HG03521 (cell line): Measurements from ENCODE around the gene MSMB.
"Not testable (repeated sequence)": the region's sequence is repeated elsewhere in the genome, so short reads cannot be mapped to it uniquely, and the experiment has no call there.

Experiments
- ATAC-seq: cut with Tn5 transposase; IDR thresholded peaks from one replicate; pipeline ENCODE4 v1.9.1; 2021; ENCODE audit warnings: mild to moderate bottlenecking, moderate library complexity; ENCODE audit not compliant: unreplicated experiment

Gene MSMB

GRCh38 chr10:46070749-46071148 is 24.7 kb upstream of the MSMB start:
- ATAC-seq: no peak

GRCh38 chr10:46069771-46070463 is 23.8 kb upstream of the MSMB start:
- no peak for ATAC-seq

GRCh38 chr10:46068905-46069304 is 22.8 kb upstream of the MSMB start:
- ATAC-seq: no peak

- no peak for ATAC-seq
Measured at GRCh38 chr10:46068117-46068516, 22.0 kb upstream of the MSMB start.

GRCh38 chr10:46064269-46064817 is 18.3 kb upstream of the MSMB start:
- no peak for ATAC-seq

DNA sequence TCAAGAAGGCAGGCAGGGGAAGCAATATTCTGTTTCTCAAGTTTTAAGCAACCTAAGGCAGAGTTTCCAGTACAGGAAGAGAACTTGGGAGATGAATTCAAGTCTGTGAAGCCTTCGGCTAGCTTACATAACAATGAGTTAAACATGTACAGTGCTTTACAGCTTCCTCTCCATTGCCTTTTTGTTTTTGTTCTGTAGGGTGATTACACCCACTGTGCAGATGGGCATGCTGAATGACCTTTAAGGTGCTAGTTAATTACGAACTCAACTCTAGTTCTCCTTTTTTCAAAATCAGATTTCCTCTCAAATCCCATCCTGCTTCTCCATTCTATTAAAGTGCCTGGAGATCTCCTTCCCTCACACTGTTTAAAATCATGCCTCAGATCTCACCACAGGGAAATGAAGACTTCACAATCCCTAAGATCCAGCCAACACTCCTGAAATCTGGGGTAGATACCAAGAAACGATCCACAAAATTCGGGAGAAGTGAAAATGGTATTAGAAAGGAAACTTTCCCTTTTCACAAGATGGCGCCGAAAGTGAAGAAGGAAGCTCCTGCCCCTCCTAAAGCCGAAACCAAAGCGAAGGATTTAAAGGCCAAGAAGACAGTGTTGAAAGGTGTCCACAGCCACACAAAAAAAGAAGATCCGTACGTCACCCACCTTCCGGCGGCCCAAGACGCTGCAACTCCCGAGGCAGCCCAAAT is 16.8 kb upstream of the MSMB start:
- no peak for ATAC-seq

DNA sequence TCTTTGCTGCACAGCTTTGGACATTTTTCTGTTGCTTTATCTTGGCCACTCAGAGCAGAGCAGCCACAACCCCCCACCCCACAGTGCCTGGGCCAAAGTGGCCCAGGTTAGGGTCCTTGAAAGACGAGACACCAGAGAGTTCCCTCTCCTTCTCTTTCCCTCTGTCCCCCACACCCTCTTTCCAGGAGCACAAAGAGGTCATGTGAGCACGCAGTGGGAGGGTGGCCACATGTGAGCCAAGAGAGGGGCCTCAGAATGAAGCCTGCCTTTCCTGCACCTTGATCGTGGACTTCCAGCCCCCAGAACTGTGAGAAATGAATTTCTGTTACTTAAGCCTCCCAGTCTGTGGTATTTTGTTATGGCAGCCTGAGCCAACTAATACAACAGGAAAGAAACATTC is 14.6 kb upstream of the MSMB start:
- ATAC-seq: no peak

GRCh38 chr10:46057927-46058326 is 11.9 kb upstream of the MSMB start:
- ATAC-seq: not testable (repeated sequence)

DNA sequence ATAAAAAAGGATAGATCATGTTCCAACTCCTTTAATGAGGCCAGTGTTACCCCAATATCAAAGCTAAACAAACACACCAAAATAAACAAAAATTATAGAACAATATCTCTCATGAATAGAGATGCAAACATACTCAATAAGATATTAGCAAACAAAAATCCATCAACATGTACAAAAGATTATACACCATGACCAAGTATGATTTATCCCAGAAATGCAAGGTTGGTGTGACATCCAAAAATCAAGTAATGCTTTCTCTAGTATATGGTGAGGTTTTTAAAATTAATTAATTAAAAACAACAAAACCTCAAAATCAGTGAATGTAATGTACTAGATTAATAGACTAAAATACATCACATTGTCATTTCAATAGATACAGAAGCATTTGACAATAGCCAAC is 11.0 kb upstream of the MSMB start:
- no peak for ATAC-seq

DNA sequence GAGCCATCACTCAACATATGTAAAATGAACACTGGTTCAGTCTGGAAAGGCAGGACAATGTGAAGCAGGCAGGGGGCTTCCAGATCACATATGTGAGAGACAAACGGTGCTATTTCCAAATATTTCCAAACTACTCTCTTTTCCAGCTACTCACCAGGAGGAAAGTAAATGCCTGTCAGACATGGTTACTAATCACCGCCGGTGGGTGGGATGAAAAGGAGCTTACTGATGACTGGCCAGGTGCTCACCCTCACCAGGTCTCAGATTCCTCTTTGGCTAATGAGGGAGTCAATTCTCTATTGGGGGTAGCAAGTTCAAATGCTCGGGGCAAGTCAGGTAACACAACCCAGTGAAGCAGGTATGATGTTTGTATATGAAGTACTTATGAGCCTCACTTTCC is 9.7 kb upstream of the MSMB start:
- ATAC-seq: no peak

- ATAC-seq: no peak
Measured at GRCh38 chr10:46053534-46054434, 7.7 kb upstream of the MSMB start.

- no peak for ATAC-seq
Measured at GRCh38 chr10:46052791-46053375, 6.8 kb upstream of the MSMB start.

DNA sequence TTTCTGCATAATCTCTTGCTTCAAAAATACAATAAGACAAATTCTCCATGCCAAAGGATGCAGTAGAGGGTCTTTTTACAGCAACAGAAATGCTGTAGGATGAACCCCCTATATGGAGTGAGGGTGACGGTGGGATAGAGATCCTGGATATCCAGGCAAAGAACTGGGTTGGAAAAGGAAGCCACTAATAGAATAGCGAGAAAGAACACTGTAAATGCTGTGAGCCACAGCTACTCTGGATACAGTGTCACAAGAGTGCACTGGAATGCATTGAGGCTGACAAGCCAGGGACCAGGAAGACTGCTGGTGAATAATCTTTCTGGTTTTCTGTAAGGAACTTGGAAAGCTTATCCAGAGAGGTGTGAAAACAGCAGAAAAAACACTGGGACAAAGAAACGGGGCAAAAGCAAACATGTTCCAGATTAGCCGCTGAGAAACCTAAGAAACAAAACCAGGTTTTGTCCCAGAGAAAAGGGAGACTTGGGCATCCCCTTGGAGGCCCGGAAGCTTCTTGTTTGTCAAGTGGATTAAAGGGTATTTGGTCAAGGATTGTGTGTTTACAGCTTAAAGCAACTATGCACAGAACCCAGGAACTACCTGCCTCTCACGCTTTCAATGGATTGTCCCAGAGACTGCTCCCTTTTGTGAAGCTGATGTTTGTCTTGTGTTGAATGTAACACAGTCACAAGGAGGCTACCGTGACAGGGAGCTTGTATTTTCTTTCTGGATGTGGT is 6.2 kb upstream of the MSMB start:
- no peak for ATAC-seq

DNA sequence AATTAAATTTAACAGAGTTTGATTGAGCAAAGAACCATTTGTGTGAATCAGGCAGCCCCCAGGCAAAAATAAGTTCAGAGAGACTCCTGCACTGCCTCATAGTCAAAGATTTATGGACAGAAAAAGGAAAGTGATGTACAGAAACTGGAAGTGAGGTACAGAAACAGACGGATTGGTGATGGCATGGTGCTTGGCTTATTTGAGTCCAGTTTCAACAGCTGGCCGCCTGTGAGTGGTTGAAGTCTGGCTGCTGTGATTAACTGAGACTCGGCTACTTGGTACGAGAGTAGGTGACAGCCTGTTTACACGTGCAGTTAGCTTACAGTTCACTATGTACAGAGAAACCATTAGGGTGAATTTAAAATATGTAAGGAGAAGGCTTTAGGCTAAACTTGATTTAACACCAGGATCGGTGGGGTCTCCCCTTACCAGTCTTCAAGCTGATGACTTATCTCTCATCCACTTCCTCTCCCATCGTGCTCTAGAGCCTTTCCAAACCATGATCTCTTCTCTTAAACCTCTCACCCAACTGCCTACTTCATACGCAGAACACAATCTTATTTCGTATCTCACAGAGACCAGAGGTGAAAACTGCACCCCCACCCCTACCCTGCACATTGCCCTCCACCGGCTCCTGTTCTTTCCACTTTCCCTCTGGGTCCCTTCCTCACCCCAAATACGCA is 5.0 kb upstream of the MSMB start:
- ATAC-seq: no peak

DNA sequence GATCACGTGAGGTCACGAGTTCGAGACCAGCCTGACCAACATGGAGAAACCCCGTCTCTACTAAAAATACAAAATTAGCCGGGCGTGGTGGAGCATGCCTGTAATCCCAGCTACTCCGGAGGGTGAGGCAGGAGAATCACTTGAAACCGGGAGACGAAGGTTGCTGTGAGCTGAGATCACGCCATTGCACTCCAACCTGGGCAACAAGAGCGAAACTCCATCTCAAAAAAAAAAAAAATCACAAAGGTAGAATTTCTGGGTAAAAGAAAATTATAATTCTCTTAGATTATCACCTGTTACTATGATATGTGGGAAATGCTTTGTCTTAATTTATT is 3.4 kb upstream of the MSMB start:
- not testable (repeated sequence) for ATAC-seq

GRCh38 chr10:46048152-46048551 is 2.1 kb upstream of the MSMB start:
- no peak for ATAC-seq

- ATAC-seq: no peak
Measured at GRCh38 chr10:46042527-46042926, 3.5 kb downstream of the MSMB start.

DNA sequence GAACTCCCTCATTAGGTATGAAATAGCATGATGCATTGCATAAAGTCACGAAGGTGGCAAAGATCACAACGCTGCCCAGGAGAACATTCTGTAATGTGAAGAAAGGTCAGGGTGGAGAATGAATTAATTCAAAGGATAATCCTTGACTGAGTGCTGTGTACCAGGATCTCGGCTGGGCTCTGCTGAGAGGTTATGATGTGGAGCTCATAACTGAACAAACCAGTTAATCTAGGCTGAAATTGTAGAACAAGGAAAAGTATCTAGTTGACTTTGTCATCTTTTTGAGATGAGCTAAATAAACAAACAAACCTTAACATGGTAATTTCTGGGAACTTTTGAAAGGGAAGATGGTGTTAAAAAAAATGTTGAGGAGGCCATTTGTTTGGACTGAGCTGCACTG is 6.1 kb downstream of the MSMB start:
- ATAC-seq: no peak

- ATAC-seq: no peak
Measured at GRCh38 chr10:46037107-46037825, 8.8 kb downstream of the MSMB start.
